NCI-H748 (cell line): ENCODE data around the gene GPX7.

ENCODE experiments used
- DNase-seq: peaks from one replicate; lab custom pipeline; 2025; ENCODE audit not compliant: unreplicated experiment; lab: John Stamatoyannopoulos, UW

Gene GPX7

GRCh38 chr1:52585474-52585873 lies 16.7 kb upstream of the GPX7 start:
- no peak for DNase-seq

DNA sequence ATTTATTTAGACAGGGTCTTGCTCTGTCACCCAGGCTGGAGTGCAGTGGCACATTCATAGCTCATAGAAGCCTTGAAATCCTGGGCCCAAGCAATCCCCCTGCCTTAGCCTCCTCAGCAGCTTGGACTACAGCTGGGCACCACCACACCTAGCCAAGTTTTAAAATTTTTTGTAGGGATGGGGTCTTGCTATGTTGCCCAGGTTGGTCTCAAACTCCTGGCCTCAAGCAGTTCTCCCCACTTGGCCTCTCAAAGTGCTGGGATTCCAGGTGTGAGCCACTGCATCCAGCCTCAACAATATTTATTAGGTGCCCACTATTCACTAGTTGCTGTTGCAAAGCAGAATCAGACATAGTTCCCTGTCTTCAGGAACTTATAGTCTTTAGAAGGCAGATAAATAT lies 14.1 kb upstream of the GPX7 start:
- DNase-seq: no peak

GRCh38 chr1:52588535-52588934 lies 13.6 kb upstream of the GPX7 start:
- DNase-seq: no peak

DNA sequence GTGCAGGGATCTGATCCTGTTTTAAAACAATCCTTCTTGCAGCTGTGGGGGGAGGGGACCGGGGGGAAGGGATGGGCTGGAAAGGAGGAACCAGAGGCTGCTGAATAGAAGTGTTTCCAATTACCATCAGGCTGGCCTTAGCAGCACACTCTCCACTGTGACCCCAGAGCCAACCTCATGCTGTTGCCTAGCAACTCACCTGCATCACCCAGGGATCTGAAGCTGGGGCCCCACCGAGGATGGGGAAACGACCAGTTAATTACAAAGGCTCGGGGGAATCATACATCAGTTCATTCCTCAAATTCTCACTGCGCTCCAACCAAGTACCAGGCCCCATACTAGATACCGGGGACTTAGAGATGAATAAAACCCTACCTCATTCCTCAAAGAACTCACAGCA lies 11.9 kb upstream of the GPX7 start:
- peak; percentile 98 for DNase-seq

GRCh38 chr1:52592637-52593323 lies 9.4 kb upstream of the GPX7 start:
- peak; percentile 42 for DNase-seq

- no peak for DNase-seq
Measured at GRCh38 chr1:52593495-52593894, 8.7 kb upstream of the GPX7 start.

- DNase-seq: no peak
Measured at GRCh38 chr1:52595061-52595460, 7.1 kb upstream of the GPX7 start.

- DNase-seq: no peak
Measured at GRCh38 chr1:52597912-52598311, 4.3 kb upstream of the GPX7 start.

DNA sequence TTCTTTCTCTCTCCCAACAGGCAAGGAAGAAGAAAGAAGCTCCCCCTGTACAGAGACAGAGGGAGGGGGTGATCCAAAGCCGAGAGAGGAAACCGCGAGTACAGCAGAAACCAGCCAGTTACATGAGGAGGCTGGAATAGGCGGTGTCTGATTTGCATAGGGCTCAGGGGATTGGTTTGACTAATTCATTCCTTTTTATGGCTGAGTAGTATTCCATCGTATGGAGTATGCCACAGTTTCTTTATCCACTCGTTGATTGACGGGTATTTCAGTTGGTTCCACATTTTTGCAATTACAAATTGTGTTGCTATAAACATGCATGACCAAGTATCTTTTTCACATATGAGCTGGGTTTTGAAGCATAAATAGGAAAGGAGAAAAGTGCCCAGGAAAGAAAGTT lies 3.4 kb upstream of the GPX7 start:
- no peak for DNase-seq

GRCh38 chr1:52599236-52599635 lies 2.9 kb upstream of the GPX7 start:
- no peak for DNase-seq

DNA sequence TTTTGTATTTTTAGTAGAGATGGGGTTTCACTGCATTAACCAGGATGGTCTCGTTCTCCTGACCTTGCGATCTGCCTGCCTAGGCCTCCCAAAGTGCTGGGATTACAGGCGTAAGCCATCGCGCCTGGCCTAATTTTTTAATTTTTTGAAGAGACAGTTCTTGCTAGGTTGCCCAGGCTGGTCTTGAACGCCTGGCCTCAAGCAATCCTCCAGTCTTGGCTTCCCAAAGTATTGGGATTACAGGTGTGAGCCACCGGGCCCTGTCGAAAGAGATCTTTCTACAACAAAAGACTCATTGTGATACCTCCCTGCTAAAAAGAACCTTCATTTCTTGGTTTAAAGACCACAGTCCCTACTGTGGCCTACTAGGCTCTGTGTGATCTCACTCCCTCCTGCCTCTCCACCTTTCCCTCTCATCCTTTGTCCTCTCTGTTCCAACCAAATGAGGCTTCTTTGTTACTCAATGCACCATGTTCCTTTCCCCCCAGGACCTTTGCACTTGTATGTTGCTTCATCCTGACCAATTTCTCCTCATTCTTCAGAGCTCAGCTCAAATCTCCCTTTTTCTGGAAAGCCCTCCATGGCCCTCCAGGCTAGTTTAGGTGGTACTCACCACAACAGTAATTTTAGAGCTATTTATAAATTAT lies 1.5 kb upstream of the GPX7 start:
- DNase-seq: no peak

GRCh38 chr1:52601519-52601918 lies 652 bp upstream of the GPX7 start:
- DNase-seq: no peak

GRCh38 chr1:52602856-52603600 lies 857 bp downstream of the GPX7 start:
- DNase-seq: peak; percentile 52

- no peak for DNase-seq
Measured at GRCh38 chr1:52603630-52604029, 1.5 kb downstream of the GPX7 start.

DNA sequence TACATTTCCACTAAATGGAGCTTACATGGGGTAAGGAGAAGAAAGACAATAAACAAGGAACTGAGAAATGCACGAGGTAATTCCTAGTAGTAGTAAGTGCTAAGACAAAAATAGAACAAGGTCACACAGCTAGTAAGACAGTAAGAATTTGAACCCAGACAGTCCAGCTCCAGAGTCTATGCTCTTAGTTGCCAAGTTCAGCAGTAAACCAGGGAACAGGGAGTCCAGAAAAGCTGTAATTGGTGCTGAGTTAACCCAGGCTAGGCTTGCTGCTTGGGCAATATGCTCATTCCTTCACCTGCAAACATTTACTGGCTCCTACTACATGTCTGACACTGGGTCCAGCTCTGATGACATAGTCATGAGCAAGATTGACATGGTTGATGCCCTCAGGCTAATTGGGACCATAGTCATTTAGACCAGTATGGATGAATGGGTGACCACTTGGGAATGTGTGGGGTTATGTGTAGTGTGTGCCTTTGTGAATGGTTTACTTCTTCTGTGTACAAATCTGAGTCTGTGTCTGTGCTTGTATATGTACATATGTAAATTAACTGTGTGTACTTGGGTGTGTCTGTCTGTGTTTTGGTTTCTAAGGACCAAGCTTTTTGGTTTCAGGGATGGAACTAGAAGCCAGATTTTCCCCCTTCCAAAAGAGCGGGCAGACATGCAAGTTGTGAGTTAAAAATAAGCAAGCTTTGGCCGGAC lies 2.0 kb downstream of the GPX7 start:
- no peak for DNase-seq

DNA sequence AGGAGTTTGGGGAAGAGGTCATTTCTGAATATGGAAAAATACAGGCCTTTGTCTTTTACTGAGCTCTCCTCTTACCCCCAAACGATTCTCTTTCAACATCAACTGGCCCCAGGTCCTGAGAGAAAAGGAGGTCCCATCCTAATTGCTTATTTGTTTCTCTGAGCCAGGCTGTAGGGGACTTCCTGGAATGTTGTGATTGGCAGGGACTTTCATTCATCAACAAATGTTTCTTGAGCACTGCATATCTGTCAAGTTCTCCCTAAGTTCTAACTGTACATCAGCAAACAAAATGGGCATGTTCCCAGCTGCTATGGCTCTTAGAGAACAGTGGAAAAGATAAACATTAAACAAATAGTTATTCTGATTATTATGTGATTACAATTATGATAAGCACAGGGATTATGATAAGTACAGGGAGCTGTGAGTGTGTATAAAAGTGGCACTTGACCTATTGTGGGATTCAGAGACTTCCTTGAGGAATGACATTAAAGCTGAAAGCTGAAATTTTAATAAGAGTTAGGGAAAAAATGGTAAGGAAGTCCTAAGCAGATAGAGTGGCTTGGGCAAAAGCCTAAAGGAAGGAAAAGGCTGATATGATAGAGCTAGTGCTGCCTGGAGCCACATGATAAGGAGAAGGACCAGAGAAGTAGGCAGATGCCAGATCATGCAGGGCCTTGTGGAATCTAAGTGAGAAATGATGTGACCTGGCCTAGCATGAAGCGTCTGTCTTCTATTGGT lies 11.6 kb downstream of the GPX7 start:
- DNase-seq: no peak

- DNase-seq: no peak
Measured at GRCh38 chr1:52614671-52615070, 12.5 kb downstream of the GPX7 start.

- DNase-seq: no peak
Measured at GRCh38 chr1:52615489-52616042, 13.4 kb downstream of the GPX7 start.

DNA sequence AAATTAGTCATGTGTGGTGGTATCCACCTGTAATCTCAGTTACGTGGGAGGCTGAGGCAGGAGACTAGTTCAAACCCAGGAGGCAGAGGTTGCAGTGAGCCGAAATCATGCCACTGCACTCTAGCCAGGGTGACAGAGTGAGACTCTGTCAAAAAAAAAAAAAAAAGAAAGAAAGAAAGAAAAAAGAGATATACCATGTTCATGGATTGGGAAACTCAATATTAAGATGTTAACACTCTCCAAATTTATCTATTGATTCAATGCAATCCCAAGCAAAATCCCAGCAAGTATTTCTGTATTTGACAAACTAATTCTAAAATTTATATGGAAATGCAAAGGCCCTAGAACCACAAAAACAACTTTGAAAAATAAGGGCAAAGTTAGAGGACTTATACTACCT lies 19.8 kb downstream of the GPX7 start:
- no peak for DNase-seq

GRCh38 chr1:52623812-52624211 lies 21.6 kb downstream of the GPX7 start:
- DNase-seq: no peak

DNA sequence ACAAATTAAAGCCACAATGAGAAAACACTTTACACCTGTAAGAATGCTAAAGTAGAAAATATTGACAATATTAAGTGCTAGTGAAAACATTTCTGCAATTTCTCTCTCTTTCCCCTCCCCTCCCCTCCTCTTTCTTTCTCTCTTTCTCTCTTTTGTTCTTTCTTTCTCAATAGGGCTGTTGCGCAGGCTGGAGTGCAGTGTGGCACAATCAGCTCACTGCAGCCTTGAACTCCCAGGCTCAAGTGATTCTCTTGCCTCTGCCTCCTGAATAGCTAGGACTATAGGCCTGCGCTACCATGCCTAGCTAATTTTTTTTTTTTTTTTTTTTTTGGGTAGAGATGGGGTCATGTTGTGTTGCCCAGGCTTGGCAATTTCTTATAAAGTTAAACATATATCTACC lies 24.9 kb downstream of the GPX7 start:
- no peak for DNase-seq
